Glutamatergic neuron (in vitro differentiated cells): ENCODE measurements around the gene EFCAB5. TPM values are rescaled to one million over a fixed set of nuclear protein-coding genes. Genes with fewer than 3 reads are reported as not detected.
"Not testable (repeated sequence)": the region's sequence is repeated elsewhere in the genome, so short reads cannot be mapped to it uniquely, and the experiment has no call there.

Experiments used
- DNase-seq: peaks from one replicate; pipeline ENCODE4 v3.0.0; 2022
- H3K27ac Mint-ChIP-seq: one replicate; pipeline ENCODE4 v1.8.0; 2020; ENCODE audit warnings: mild to moderate bottlenecking, mixed read lengths, inconsistent platforms; ENCODE audit not compliant: unreplicated experiment
- H3K27me3 Mint-ChIP-seq: one replicate; pipeline ENCODE4 v1.8.0; 2020; ENCODE audit warnings: mild to moderate bottlenecking, moderate library complexity, mixed read lengths, inconsistent platforms; ENCODE audit not compliant: unreplicated experiment
- H3K36me3 Mint-ChIP-seq: one replicate; pipeline ENCODE4 v1.8.0; 2020; ENCODE audit warnings: mild to moderate bottlenecking, mixed read lengths, inconsistent platforms; ENCODE audit not compliant: unreplicated experiment
- H3K4me1 Mint-ChIP-seq: one replicate; pipeline ENCODE4 v1.8.0; 2020; ENCODE audit warnings: mild to moderate bottlenecking, low read depth, mixed read lengths, inconsistent platforms; ENCODE audit not compliant: unreplicated experiment
- H3K4me3 Mint-ChIP-seq: one replicate; pipeline ENCODE4 v1.8.0; 2020; ENCODE audit warnings: mild to moderate bottlenecking, mixed read lengths, inconsistent platforms; ENCODE audit not compliant: unreplicated experiment
- H3K9me3 Mint-ChIP-seq: one replicate; pipeline ENCODE4 v1.8.0; 2020; ENCODE audit warnings: mild to moderate bottlenecking, moderate library complexity, mixed read lengths, inconsistent platforms; ENCODE audit not compliant: unreplicated experiment
- CTCF ChIP-seq: fragments of 200-600 bp; sonication (generic); IDR thresholded peaks from one replicate; pipeline ENCODE4 v1.5.0; 2021; ENCODE audit not compliant: partially characterized antibody, unreplicated experiment
- total RNA-seq: library from RNA; stranded (reverse); fragmentation: NEBNext Ultra II Directional; extraction: Animal tissue kit (Norgen Biotek cat#: 25700); gene quantifications from one replicate; pipeline ENCODE4 v1.2.1, GENCODE V29; 2021; ENCODE audit not compliant: unreplicated experiment

EFCAB5 gene
- total RNA-seq, 1 donor from 2014 or later = 0.69 TPM

GRCh38 chr17:30132615-30133014 lies 191.2 kb downstream of the EFCAB5 start:
- TF ChIP-seq CTCF = no peak
- H3K27me3 Mint-ChIP-seq = no peaks in the 10 kb centered on the region
- H3K4me3 Mint-ChIP-seq = no peak overlapping the region
- no peaks in the 10 kb centered on the region for H3K4me1 Mint-ChIP-seq
- no peaks in the 10 kb centered on the region for H3K36me3 Mint-ChIP-seq
- no peak overlapping the region for H3K27ac Mint-ChIP-seq
- no peaks in the 10 kb centered on the region for H3K9me3 Mint-ChIP-seq
- DNase-seq = no peak

DNA sequence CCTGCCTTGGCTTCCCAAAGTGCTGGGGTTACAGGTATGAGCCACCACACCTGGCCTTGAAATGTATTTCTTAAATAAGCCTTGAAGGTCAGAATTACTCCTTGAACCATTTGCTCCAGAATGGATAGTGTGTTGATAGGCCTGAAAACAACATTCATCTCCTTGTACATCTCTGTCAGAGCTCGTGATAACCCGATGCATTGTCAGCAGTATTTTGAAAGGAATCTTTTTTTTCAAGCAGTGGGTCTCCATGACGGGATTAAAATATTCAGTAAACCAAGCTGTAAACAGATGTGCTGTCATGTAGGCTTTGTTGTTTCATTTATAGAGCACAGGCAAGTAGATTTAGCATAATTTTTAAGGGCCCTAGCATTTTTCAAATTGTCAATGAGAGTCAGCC lies 191.8 kb downstream of the EFCAB5 start:
- Mint-ChIP-seq H3K27me3 (no peaks in the 10 kb centered on the region), H3K9me3 (no peaks in the 10 kb centered on the region), H3K4me3 (no peak overlapping the region), H3K4me1 (no peaks in the 10 kb centered on the region), H3K27ac (no peak overlapping the region), H3K36me3 (no peaks in the 10 kb centered on the region)
- no peak for DNase-seq
- no peak for TF ChIP-seq CTCF

DNA sequence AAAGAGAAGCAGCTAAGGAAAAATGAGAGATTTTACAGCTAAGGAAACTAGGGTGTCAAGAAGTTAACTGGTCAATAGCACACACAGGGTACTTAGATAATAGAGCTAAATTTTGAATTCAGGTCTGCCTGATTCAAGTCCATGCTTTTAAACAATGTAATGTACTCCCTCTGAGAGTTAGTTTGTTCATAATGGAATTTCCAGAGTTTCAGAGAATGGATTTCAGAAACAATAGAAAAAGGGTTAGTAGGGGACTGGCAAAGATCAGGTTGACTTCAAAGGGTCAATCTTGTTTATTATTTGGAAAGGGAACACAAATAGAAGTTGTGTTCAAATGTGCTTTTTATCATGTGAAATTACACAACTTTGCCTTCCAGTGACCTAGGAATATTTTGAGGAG lies 193.1 kb downstream of the EFCAB5 start:
- no peak for TF ChIP-seq CTCF
- DNase-seq = no peak
- no peaks in the 10 kb centered on the region for H3K36me3 Mint-ChIP-seq
- H3K27me3 Mint-ChIP-seq = no peaks in the 10 kb centered on the region
- H3K9me3 Mint-ChIP-seq = no peaks in the 10 kb centered on the region
- H3K4me1 Mint-ChIP-seq = no peaks in the 10 kb centered on the region
- H3K27ac Mint-ChIP-seq = no peak overlapping the region
- no peak overlapping the region for H3K4me3 Mint-ChIP-seq

- TF ChIP-seq CTCF = no peak
- Mint-ChIP-seq H3K27me3 (no peaks in the 10 kb centered on the region), H3K4me1 (no peaks in the 10 kb centered on the region), H3K27ac (no peak overlapping the region), H3K36me3 (no peaks in the 10 kb centered on the region), H3K4me3 (no peak overlapping the region), H3K9me3 (no peaks in the 10 kb centered on the region)
- DNase-seq = no peak
Observed at GRCh38 chr17:30137158-30137557, 195.7 kb downstream of the EFCAB5 start.

DNA sequence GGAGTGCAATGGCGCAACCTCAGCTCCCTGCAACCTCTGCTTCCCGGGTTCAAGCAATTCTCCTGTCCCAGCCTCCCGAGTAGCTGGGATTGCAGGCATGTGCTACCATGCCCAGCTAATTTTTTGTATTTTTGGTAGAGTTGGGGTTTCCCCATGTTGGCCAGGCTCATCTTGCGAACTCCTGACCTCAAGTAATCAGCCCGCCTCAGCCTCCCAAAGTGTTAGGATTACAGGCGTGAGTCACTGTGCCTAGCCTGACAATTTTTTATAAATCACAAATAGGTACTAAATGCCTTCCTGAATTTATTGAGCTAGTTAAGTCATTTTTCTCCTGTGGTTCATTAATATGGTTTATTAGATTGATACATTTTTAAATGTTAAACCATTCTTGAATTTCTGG lies 206.4 kb downstream of the EFCAB5 start:
- DNase-seq, H3K9me3 Mint-ChIP-seq, H3K27ac Mint-ChIP-seq, H3K4me1 Mint-ChIP-seq, H3K27me3 Mint-ChIP-seq, H3K36me3 Mint-ChIP-seq, H3K4me3 Mint-ChIP-seq: not testable (repeated sequence)

GRCh38 chr17:30148376-30148775 lies 206.9 kb downstream of the EFCAB5 start:
- H3K4me3 Mint-ChIP-seq = no peak overlapping the region
- no peaks in the 10 kb centered on the region for H3K9me3 Mint-ChIP-seq
- peaks cover 2% of the 10 kb centered on the region for H3K27me3 Mint-ChIP-seq
- no peaks in the 10 kb centered on the region for H3K4me1 Mint-ChIP-seq
- DNase-seq = no peak
- no peak overlapping the region for H3K27ac Mint-ChIP-seq
- no peak for TF ChIP-seq CTCF
- no peaks in the 10 kb centered on the region for H3K36me3 Mint-ChIP-seq
